Lower leg skin (tissue), 4 donors: ENCODE results near the gene TMEM242. TPM values are rescaled to one million over a fixed set of nuclear protein-coding genes. Genes with fewer than 3 reads are reported as not detected.

ENCODE experiments used
- DNase-seq, 2 donors: peaks; one replicate each; pipeline ENCODE4 v3.0.0-alpha.2; 2019; ENCODE audit warnings: low spot score in 2 of 2
- H3K4me3 ChIP-seq: fragments of 200-600 bp; sonication (generic); 2 replicates; pipeline ENCODE4 v1.5.1; 2017; ENCODE audit warnings: mild to moderate bottlenecking, low read depth; ENCODE audit not compliant: poor library complexity, severe bottlenecking
- POLR2A ChIP-seq, 2 donors: fragments of 450-650 bp; IDR thresholded peaks; one replicate each; pipeline ENCODE4 v1.6.1; 2016 to 2017; ENCODE audit warnings: antibody characterized with exemption in 2 of 2, mild to moderate bottlenecking in 1 of 2, moderate library complexity in 1 of 2
- WGBS, 2 donors: methylation state at CpG; one replicate each; pipeline ENCODE4 v1.1.5; 2018; 5-methylcytosine and 5-hydroxymethylcytosine counted together
- intact Hi-C: fragments of 100-400 bp; cut with DNase I; formaldehyde crosslinking; loops from one replicate; pipeline ENCODE4 v1.15.0; 2023; ENCODE audit warnings: low total_unique reads
- total RNA-seq, 4 donors: library from RNA; depleted of rRNA; stranded (reverse); fragments of >200 nt; gene quantifications; one replicate each; pipeline ENCODE4 v1.1.0, GENCODE V29; 2016
- TF ChIP-seq, protein P1 (sequence below), 3 donors: fragments of 450-650 bp; IDR thresholded peaks; one replicate each; pipeline ENCODE4 v1.5.1; 2016; ENCODE audit warnings: antibody characterized with exemption in 3 of 3, mild to moderate bottlenecking in 3 of 3, moderate library complexity in 2 of 3

Gene TMEM242
- total RNA-seq, 4 donors from 2014 or later = 4.5 to 6.7 (median 4.8) TPM

DNA sequence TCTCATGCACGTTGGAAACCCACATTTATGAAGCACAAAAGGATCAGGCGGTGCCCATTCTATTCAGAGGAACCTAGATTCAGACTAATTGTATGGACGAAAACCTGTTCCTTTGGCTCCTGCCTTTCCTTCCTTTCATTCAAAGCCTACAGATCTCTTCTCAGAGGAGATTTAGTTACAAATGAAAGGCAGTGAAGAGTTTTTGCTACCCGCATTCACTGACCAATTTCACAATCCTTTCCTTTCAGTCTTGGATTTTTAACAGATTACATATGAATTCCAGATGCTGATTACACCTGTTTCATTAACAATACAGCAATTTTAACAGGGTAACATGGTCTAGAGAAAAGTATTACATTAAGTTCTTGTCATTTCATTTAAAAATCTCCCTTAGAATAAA is 32.0 kb downstream of the TMEM242 start:
- intact Hi-C loops = no loop called here
- TF ChIP-seq POLR2A (IDR thresholded peaks at IDR 0.05) = no peak
- TF ChIP-seq, protein P1, sequence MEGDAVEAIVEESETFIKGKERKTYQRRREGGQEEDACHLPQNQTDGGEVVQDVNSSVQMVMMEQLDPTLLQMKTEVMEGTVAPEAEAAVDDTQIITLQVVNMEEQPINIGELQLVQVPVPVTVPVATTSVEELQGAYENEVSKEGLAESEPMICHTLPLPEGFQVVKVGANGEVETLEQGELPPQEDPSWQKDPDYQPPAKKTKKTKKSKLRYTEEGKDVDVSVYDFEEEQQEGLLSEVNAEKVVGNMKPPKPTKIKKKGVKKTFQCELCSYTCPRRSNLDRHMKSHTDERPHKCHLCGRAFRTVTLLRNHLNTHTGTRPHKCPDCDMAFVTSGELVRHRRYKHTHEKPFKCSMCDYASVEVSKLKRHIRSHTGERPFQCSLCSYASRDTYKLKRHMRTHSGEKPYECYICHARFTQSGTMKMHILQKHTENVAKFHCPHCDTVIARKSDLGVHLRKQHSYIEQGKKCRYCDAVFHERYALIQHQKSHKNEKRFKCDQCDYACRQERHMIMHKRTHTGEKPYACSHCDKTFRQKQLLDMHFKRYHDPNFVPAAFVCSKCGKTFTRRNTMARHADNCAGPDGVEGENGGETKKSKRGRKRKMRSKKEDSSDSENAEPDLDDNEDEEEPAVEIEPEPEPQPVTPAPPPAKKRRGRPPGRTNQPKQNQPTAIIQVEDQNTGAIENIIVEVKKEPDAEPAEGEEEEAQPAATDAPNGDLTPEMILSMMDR (IDR thresholded peaks at IDR 0.05) = no peak
- 91 to 96% methylated on average over 4 of the region's 4 CpGs for WGBS, 2 donors
- DNase-seq = no peak
- no peak overlapping the region for H3K4me3 ChIP-seq

DNA sequence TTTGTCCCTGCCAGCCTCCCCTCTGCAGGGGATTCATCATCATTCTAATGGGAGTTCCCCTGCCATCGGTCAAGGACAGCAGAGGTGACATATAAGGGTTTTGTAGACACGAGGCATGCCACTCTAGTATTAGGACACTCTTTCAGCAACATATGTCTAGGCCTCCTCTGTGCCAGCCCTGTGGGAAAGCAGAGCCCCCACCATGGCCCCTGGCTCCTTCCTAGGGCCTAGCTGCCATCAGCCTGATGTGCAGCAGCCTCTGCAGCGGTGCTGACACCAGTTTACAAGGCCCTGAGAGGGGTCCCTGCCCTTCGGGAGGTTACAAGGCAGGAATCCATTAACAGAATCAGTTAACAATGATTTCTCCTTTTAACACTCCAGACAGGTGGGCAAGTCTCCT is 32.5 kb downstream of the TMEM242 start:
- intact Hi-C loops = no loop called here
- TF ChIP-seq, protein P1 (IDR thresholded peaks at IDR 0.05) = no peak
- TF ChIP-seq POLR2A (IDR thresholded peaks at IDR 0.05) = no peak
- no peak overlapping the region for H3K4me3 ChIP-seq
- WGBS, 2 donors = 93 to 94% methylated on average over 4 of the region's 4 CpGs
- DNase-seq = no peak

DNA sequence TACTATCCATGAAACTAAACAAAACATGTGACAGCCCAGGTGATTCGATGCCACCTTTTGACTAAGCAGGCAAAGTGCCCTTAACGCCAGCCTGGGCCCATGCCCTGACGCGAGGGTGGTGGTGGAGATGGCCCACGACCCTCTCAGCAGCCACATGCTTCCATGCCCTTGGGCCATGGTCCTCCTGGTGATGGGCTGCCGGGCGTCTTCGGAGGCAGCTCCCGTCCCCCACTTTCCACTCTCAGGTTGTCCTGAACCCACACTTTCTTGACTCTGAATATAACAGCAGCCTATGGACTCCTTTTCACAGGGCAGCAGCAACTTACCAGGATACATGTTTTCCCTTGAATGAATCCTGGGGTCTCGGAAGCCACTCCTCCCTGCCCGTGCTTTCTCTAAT is 33.6 kb downstream of the TMEM242 start:
- intact Hi-C loops = no loop called here
- TF ChIP-seq, protein P1 (IDR thresholded peaks at IDR 0.05) = no peak
- no peak for TF ChIP-seq POLR2A (IDR thresholded peaks at IDR 0.05)
- 81 to 82% methylated on average over 11 of the region's 11 CpGs for WGBS, 2 donors
- DNase-seq = no peak
- H3K4me3 ChIP-seq = no peak overlapping the region

DNA sequence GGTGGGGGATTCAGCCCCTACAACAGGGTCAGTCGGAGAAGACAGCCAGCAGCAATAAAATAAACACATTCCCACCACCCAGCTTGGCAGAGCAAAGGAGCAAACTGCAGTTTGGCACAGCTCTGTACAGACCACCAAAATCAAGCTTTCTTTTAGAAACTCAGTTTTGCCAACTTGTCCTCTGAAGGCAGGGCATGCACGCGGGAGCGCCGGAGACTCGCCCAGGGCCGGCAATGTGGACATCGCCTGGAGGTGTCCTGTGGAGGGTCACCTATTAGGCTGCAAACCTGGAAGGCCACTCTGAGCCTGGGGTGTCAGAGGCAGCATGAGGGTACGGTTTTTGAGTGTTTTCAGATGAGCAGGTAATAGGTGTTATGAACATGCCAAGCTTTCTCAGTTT is 34.7 kb downstream of the TMEM242 start:
- H3K4me3 ChIP-seq = no peak overlapping the region
- intact Hi-C loops = no loop called here
- WGBS, 2 donors = 72 to 86% methylated on average over 9 of the region's 9 CpGs
- TF ChIP-seq, protein P1 (IDR thresholded peaks at IDR 0.05) = no peak
- no peak for TF ChIP-seq POLR2A (IDR thresholded peaks at IDR 0.05)
- no peak for DNase-seq

DNA sequence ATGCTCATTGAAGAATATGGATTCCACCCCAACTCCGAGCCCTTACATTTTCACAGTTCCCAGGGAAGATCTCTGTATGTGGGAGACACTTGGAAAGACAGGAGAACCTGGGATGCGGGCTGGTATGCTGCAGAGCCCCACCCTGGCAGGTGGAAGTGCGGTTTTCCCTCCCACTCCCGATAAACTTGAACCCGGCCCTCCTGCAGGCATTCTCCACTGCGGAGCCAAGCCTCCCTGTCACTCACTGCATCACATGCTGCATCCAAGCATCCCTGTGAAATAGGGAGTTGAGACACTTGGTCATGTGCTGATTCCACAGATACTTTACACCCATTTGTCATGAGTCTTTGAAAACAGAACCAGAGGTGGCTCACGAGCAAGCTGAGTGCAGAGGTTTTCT is 35.4 kb downstream of the TMEM242 start:
- intact Hi-C loops = no loop called here
- DNase-seq = no peak
- 80 to 90% methylated on average over 7 of the region's 7 CpGs for WGBS, 2 donors
- H3K4me3 ChIP-seq = no peak overlapping the region
- TF ChIP-seq POLR2A (IDR thresholded peaks at IDR 0.05) = no peak
- TF ChIP-seq, protein P1 (IDR thresholded peaks at IDR 0.05) = no peak

DNA sequence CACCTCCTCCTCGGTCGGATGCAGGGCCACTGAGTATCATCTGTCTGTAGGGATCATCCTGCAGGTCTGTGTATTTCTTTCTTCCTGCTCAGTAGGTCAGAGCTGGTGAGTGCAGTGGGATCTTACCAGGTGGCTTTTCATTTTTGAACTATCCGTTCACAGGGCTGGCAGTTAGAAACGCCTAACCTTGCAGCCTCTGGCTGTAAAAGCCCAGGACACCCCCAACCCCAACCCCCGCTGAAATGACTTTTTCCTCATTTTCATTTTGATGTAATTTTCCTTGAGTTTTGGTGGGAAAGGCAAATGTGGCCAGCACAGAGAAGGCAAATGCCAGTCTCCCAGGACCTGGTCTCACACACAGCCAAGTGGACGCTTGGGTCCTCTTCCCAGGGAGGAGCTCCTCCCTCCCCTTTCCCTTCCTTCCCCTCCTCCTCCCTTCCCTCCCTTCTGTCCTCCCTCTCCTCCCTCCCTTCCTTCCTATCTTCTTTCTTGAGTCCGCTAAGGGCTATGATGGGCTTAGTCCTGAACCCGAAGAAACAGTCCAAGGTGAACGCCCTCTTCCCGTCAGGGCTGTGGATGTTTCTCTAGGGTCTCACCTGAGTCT is 36.0 kb downstream of the TMEM242 start:
- intact Hi-C loops = no loop called here
- no peak for TF ChIP-seq POLR2A (IDR thresholded peaks at IDR 0.05)
- TF ChIP-seq, protein P1 (IDR thresholded peaks at IDR 0.05) = no peak
- DNase-seq = no peak
- H3K4me3 ChIP-seq = no peak overlapping the region
- 86 to 89% methylated on average over 10 of the region's 10 CpGs for WGBS, 2 donors
